HepG2 (cell line): Measurements from ENCODE around the gene MYO3A. TPM values are rescaled to one million over a fixed set of nuclear protein-coding genes. Genes with fewer than 3 reads are reported as not detected.

Experiments used
- ATF1 ChIP-seq: IDR thresholded peaks from 2 replicates; pipeline ENCODE4 v1.6.1; 2016; ENCODE audit warnings: mild to moderate bottlenecking, control low read depth
- ATF7-NPFF ChIP-seq: sonication (generic); formaldehyde crosslinking; IDR thresholded peaks from 2 replicates; pipeline ENCODE4 v1.8.1; 2023; ENCODE audit warnings: mild to moderate bottlenecking, low read depth, missing genetic modification reagents, moderate library complexity
- HOXD1 ChIP-seq: sonication (generic); formaldehyde crosslinking; IDR thresholded peaks from 2 replicates; pipeline ENCODE4 v1.5.0; 2020; ENCODE audit warnings: missing genetic modification reagents
- JARID2 ChIP-seq: sonication (generic); formaldehyde crosslinking; IDR thresholded peaks from 2 replicates; pipeline ENCODE4 v1.8.1; 2023; ENCODE audit warnings: missing genetic modification reagents, inconsistent platforms; ENCODE audit not compliant: insufficient replicate concordance
- MLX ChIP-seq: IDR thresholded peaks from 2 replicates; pipeline ENCODE4 v1.6.1; 2016
- RARA ChIP-seq: IDR thresholded peaks from 2 replicates; pipeline ENCODE4 v1.6.1; 2016; ENCODE audit warnings: missing genetic modification reagents, missing compliant biosample characterization
- THAP7 ChIP-seq: sonication (generic); formaldehyde crosslinking; IDR thresholded peaks from 2 replicates; pipeline ENCODE4 v1.8.1; 2023; ENCODE audit warnings: mild to moderate bottlenecking, missing genetic modification reagents
- ZBTB20 ChIP-seq: sonication (generic); formaldehyde crosslinking; IDR thresholded peaks from 2 replicates; pipeline ENCODE4 v1.8.1; 2023; ENCODE audit warnings: missing genetic modification reagents, low read depth, mild to moderate bottlenecking, borderline replicate concordance
- ZUFSP ChIP-seq: sonication (generic); formaldehyde crosslinking; IDR thresholded peaks from 2 replicates; pipeline ENCODE4 v1.9.0; 2021; ENCODE audit warnings: missing genetic modification reagents, mild to moderate bottlenecking, borderline replicate concordance
- polyA plus RNA-seq, 8 experiments: library from polyadenylated mRNA; depleted of rRNA in 3 of 8; stranded (reverse) in 7 of 8; unstranded in 1 of 8; fragments of >200 nt; fragmentation: Illumina TruSeq in 4 of 8; extraction: Trizol in 4 of 8; gene quantifications; 2 replicates each; pipeline versions ENCODE4 v1.2.1 to v1.2.3, GENCODE V29; 2011 to 2016; ENCODE audit warnings: low read depth in 4 of 8, missing spikeins in 1 of 8, mixed read lengths in 1 of 8; ENCODE audit not compliant: insufficient read depth in 1 of 8
- total RNA-seq, 5 experiments: library from RNA; depleted of rRNA; stranded (reverse); fragments of >200 nt; fragmentation: Illumina TruSeq; extraction: Trizol; gene quantifications; 2 replicates each; pipeline ENCODE4 v1.2.3, GENCODE V29; 2016; ENCODE audit warnings: low read depth in 1 of 5
- TF ChIP-seq, protein P1 (sequence below): sonication (generic); formaldehyde crosslinking; IDR thresholded peaks from 2 replicates; pipeline ENCODE4 v1.5.0; 2020; ENCODE audit warnings: mild to moderate bottlenecking, missing genetic modification reagents
- TF ChIP-seq, protein P2 (sequence below): sonication (generic); formaldehyde crosslinking; IDR thresholded peaks from 2 replicates; pipeline ENCODE4 v1.4.0; 2020; ENCODE audit warnings: missing genetic modification reagents

Gene MYO3A
- total and polyA plus RNA-seq, 2 of the 13 experiments (the other 11 are each of a cell fraction or from before 2014, with no cell fraction given), result not detected

DNA sequence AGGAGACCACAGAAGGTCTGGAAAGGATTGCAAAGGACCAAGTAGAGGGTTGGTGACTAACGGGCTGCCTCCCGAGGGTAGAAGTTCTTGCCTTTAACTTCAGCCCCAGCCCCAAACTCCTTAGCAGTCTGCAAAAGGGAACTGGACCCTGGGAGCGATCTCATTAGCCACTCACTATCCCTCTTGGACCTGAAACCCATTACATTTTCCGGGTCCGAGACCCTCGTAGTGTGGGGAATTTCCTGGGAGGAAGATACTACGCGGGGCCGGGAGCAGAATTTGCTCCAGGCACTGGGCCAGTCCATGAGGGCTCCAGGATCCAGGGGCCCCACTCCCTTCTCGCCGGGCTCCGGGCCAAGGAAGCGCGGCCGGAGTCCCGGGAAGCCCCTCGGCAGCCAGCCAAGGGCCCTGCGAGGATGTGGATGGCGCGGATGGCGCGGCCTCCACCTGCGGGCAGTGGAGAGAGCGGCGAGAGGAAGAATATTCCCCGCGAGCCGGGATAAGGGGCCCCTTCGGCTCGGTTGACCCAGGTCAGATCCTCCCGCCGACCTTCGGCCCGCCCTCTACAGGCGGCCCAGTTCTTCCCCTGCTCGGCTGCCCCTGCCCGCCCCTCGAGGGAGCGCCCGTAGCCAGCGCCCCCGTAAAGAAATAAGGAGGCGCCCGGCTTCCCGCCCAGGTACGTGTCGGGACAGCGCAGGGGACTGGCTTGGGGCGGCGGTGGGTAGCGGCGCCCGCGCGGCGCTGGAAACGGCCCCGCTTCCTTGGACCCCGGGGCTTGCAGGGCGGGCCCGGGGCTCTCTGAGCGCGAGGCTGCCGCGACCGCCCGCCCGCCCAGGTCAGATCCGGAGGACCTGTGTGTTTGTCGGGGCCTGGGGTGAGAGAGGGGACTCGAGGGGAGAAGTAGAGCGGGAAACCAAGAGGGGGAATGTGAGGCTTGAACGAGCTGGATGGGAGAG, at the start of gene MYO3A (continued):
- TF ChIP-seq, protein P1, sequence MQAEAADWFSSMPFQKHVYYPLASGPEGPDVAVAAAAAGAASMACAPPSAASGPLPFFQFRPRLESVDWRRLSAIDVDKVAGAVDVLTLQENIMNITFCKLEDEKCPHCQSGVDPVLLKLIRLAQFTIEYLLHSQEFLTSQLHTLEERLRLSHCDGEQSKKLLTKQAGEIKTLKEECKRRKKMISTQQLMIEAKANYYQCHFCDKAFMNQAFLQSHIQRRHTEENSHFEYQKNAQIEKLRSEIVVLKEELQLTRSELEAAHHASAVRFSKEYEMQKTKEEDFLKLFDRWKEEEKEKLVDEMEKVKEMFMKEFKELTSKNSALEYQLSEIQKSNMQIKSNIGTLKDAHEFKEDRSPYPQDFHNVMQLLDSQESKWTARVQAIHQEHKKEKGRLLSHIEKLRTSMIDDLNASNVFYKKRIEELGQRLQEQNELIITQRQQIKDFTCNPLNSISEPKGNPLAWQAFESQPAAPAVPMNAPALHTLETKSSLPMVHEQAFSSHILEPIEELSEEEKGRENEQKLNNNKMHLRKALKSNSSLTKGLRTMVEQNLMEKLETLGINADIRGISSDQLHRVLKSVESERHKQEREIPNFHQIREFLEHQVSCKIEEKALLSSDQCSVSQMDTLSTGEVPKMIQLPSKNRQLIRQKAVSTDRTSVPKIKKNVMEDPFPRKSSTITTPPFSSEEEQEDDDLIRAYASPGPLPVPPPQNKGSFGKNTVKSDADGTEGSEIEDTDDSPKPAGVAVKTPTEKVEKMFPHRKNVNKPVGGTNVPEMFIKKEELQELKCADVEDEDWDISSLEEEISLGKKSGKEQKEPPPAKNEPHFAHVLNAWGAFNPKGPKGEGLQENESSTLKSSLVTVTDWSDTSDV, result no peak
- TF ChIP-seq MLX (CRISPR knock-in tag) (no peak), JARID2 (CRISPR knock-in tag) (no peak), ZBTB20 (CRISPR knock-in tag) (no peak), ZUFSP (CRISPR knock-in tag) (no peak), ATF7-NPFF (CRISPR knock-in tag) (no peak), ATF1 (CRISPR knock-in tag) (no peak), HOXD1 (CRISPR knock-in tag) (no peak), RARA (CRISPR knock-in tag) (no peak), THAP7 (no peak)
- TF ChIP-seq, protein P2, sequence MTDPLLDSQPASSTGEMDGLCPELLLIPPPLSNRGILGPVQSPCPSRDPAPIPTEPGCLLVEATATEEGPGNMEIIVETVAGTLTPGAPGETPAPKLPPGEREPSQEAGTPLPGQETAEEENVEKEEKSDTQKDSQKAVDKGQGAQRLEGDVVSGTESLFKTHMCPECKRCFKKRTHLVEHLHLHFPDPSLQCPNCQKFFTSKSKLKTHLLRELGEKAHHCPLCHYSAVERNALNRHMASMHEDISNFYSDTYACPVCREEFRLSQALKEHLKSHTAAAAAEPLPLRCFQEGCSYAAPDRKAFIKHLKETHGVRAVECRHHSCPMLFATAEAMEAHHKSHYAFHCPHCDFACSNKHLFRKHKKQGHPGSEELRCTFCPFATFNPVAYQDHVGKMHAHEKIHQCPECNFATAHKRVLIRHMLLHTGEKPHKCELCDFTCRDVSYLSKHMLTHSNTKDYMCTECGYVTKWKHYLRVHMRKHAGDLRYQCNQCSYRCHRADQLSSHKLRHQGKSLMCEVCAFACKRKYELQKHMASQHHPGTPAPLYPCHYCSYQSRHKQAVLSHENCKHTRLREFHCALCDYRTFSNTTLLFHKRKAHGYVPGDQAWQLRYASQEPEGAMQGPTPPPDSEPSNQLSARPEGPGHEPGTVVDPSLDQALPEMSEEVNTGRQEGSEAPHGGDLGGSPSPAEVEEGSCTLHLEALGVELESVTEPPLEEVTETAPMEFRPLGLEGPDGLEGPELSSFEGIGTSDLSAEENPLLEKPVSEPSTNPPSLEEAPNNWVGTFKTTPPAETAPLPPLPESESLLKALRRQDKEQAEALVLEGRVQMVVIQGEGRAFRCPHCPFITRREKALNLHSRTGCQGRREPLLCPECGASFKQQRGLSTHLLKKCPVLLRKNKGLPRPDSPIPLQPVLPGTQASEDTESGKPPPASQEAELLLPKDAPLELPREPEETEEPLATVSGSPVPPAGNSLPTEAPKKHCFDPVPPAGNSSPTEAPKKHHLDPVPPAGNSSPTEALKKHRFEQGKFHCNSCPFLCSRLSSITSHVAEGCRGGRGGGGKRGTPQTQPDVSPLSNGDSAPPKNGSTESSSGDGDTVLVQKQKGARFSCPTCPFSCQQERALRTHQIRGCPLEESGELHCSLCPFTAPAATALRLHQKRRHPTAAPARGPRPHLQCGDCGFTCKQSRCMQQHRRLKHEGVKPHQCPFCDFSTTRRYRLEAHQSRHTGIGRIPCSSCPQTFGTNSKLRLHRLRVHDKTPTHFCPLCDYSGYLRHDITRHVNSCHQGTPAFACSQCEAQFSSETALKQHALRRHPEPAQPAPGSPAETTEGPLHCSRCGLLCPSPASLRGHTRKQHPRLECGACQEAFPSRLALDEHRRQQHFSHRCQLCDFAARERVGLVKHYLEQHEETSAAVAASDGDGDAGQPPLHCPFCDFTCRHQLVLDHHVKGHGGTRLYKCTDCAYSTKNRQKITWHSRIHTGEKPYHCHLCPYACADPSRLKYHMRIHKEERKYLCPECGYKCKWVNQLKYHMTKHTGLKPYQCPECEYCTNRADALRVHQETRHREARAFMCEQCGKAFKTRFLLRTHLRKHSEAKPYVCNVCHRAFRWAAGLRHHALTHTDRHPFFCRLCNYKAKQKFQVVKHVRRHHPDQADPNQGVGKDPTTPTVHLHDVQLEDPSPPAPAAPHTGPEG (CRISPR knock-in tag), result no peak
